Measurements from ENCODE around the gene RAB24. TPM values are rescaled to one million over a fixed set of nuclear protein-coding genes. Genes with fewer than 3 reads are reported as not detected.

The RAB24 gene
- total and polyA plus RNA-seq, 2 donors from 2014 or later = 25.0 to 77.6 TPM

GRCh38 chr5:177325868-177326381 lies 22.4 kb upstream of the RAB24 start:
- no peak overlapping the region for H3K9ac ChIP-seq (ENCODE audit: low read length in 3 of 3)
- H3K36me3 ChIP-seq (ENCODE audit: control insufficient read depth in 2 of 3, insufficient read depth in 3 of 3, low read length in 3 of 3) = peaks cover 0 to 5% (median 0%) of the 10 kb centered on the region in 3 donors
- H3K27me3 ChIP-seq (ENCODE audit: control insufficient read depth, insufficient read depth, low read length) = no peaks in the 10 kb centered on the region
- H3K4me3 ChIP-seq (ENCODE audit: low read length in 3 of 3) = no peak overlapping the region
- FAIRE-seq (no peak), DNase-seq (peak in 3 of 5 donors; percentile 7 to 32 (median 29))
- intact Hi-C loops (cut with DNase I) = no loop called here
- peak overlapping the region; percentile 8 to 22 for H3K27ac ChIP-seq (ENCODE audit: low read depth in 2 of 2, low read length in 2 of 2)
- no peaks in the 10 kb centered on the region for H3K9me3 ChIP-seq (ENCODE audit: control insufficient read depth in 2 of 3, insufficient read depth in 1 of 3, low read length in 3 of 3)
- TF ChIP-seq, protein P1, sequence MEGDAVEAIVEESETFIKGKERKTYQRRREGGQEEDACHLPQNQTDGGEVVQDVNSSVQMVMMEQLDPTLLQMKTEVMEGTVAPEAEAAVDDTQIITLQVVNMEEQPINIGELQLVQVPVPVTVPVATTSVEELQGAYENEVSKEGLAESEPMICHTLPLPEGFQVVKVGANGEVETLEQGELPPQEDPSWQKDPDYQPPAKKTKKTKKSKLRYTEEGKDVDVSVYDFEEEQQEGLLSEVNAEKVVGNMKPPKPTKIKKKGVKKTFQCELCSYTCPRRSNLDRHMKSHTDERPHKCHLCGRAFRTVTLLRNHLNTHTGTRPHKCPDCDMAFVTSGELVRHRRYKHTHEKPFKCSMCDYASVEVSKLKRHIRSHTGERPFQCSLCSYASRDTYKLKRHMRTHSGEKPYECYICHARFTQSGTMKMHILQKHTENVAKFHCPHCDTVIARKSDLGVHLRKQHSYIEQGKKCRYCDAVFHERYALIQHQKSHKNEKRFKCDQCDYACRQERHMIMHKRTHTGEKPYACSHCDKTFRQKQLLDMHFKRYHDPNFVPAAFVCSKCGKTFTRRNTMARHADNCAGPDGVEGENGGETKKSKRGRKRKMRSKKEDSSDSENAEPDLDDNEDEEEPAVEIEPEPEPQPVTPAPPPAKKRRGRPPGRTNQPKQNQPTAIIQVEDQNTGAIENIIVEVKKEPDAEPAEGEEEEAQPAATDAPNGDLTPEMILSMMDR (IDR thresholded peaks at IDR 0.05; ENCODE audit: borderline replicate concordance, extremely low read depth, insufficient read depth) = no peak
- H3K4me1 ChIP-seq (ENCODE audit: control insufficient read depth in 2 of 3, insufficient read depth in 2 of 3, low read depth in 1 of 3, low read length in 3 of 3) = peaks cover 0 to 5% (median 4%) of the 10 kb centered on the region in 3 donors

DNA sequence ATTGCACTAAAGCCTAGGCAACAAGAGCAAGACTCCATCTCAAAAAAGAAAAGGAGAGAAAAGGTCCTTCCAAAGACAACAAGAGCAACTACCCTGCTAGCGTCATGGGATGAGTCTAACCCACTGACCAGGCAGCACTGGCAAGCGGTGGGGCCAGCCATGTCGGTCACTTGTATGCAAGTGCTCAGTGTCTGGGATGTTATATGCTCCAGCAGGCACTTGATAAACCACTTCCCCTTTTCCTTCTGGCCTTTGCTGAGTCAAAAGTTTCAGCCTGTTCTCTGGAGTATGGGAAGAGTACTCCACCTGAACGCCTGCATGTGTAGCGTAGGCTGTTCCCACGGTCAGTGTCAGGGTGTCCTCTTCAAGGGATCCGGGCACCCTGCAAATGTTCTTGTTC lies 17.4 kb upstream of the RAB24 start:
- Histone ChIP-seq H3K27me3 (ENCODE audit: control insufficient read depth, insufficient read depth, low read length) (no peaks in the 10 kb centered on the region), H3K9me3 (ENCODE audit: control insufficient read depth in 2 of 3, insufficient read depth in 1 of 3, low read length in 3 of 3) (no peaks in the 10 kb centered on the region), H3K9ac (ENCODE audit: low read length in 3 of 3) (no peak overlapping the region), H3K36me3 (ENCODE audit: control insufficient read depth in 2 of 3, insufficient read depth in 3 of 3, low read length in 3 of 3) (no peaks in the 10 kb centered on the region), H3K4me1 (ENCODE audit: control insufficient read depth in 2 of 3, insufficient read depth in 2 of 3, low read depth in 1 of 3, low read length in 3 of 3) (peaks cover 0 to 3% (median 2%) of the 10 kb centered on the region in 3 donors), H3K27ac (ENCODE audit: low read depth in 2 of 2, low read length in 2 of 2) (no peak overlapping the region), H3K4me3 (ENCODE audit: low read length in 3 of 3) (no peak overlapping the region)
- intact Hi-C loops (cut with DNase I) = no loop called here
- FAIRE-seq (no peak), DNase-seq (peak in 1 of 5 donors; percentile 56)
- TF ChIP-seq, protein P1 (IDR thresholded peaks at IDR 0.05; ENCODE audit: borderline replicate concordance, extremely low read depth, insufficient read depth) = no peak

GRCh38 chr5:177319913-177320588 lies 16.5 kb upstream of the RAB24 start:
- peak in 1 of 5 donors; percentile 59 for DNase-seq
- TF ChIP-seq, protein P1 (IDR thresholded peaks at IDR 0.05; ENCODE audit: borderline replicate concordance, extremely low read depth, insufficient read depth) = no peak
- H3K4me3 ChIP-seq (ENCODE audit: low read length in 3 of 3) = no peak overlapping the region
- no peaks in the 10 kb centered on the region for H3K9me3 ChIP-seq (ENCODE audit: control insufficient read depth in 2 of 3, insufficient read depth in 1 of 3, low read length in 3 of 3)
- no peak overlapping the region for H3K9ac ChIP-seq (ENCODE audit: low read length in 3 of 3)
- no peak for FAIRE-seq
- intact Hi-C loops (cut with DNase I) = no loop called here
- H3K4me1 ChIP-seq (ENCODE audit: control insufficient read depth in 2 of 3, insufficient read depth in 2 of 3, low read depth in 1 of 3, low read length in 3 of 3) = no peaks in the 10 kb centered on the region
- no peak overlapping the region for H3K27ac ChIP-seq (ENCODE audit: low read depth in 2 of 2, low read length in 2 of 2)
- no peaks in the 10 kb centered on the region for H3K27me3 ChIP-seq (ENCODE audit: control insufficient read depth, insufficient read depth, low read length)
- no peaks in the 10 kb centered on the region for H3K36me3 ChIP-seq (ENCODE audit: control insufficient read depth in 2 of 3, insufficient read depth in 3 of 3, low read length in 3 of 3)

Measured in kidney (tissue), 14 donors.